GM23248 (cell line): ENCODE measurements around the gene ANKRD62. TPM values are rescaled to one million over a fixed set of nuclear protein-coding genes. Genes with fewer than 3 reads are reported as not detected.

Experiments used
- DNase-seq: peaks from one replicate; pipeline ENCODE4 v3.0.0-alpha.2; 2015
- H2AFZ ChIP-seq: fragments of 200-600 bp; sonication (generic); 2 replicates; pipeline ENCODE4 v1.6.1; 2016; ENCODE audit warnings: antibody characterized with exemption
- H3F3A ChIP-seq: fragments of 200-600 bp; sonication (generic); 2 replicates; pipeline ENCODE4 v1.6.1; 2016; ENCODE audit warnings: mild to moderate bottlenecking, antibody characterized with exemption, mixed run types; ENCODE audit not compliant: insufficient read depth
- H3K27ac ChIP-seq: fragments of 200-600 bp; sonication (generic); 2 replicates; pipeline ENCODE4 v1.5.1; 2016; ENCODE audit warnings: mild to moderate bottlenecking
- H3K27me3 ChIP-seq: fragments of 200-600 bp; sonication (generic); replicated peaks from 2 replicates; pipeline ENCODE4 v1.6.1; 2016; ENCODE audit warnings: mild to moderate bottlenecking; ENCODE audit not compliant: insufficient read depth
- H3K36me3 ChIP-seq: fragments of 200-600 bp; sonication (generic); 2 replicates; pipeline ENCODE4 v1.6.1; 2016; ENCODE audit warnings: low read depth, mild to moderate bottlenecking
- H3K4me1 ChIP-seq: fragments of 200-600 bp; sonication (generic); 2 replicates; pipeline ENCODE4 v1.6.1; 2016; ENCODE audit warnings: mild to moderate bottlenecking; ENCODE audit not compliant: insufficient read depth
- H3K4me2 ChIP-seq: fragments of 200-600 bp; sonication (generic); one replicate; pipeline ENCODE4 v1.6.1; 2016; ENCODE audit warnings: mild to moderate bottlenecking; ENCODE audit not compliant: unreplicated experiment
- H3K4me3 ChIP-seq: fragments of 200-600 bp; sonication (generic); 2 replicates; pipeline ENCODE4 v1.5.1; 2016; ENCODE audit warnings: mild to moderate bottlenecking
- H3K79me2 ChIP-seq: fragments of 200-600 bp; sonication (generic); 2 replicates; pipeline ENCODE4 v1.6.1; 2016; ENCODE audit warnings: mild to moderate bottlenecking; ENCODE audit not compliant: insufficient read depth
- H3K9ac ChIP-seq: fragments of 200-600 bp; sonication (generic); 2 replicates; pipeline ENCODE4 v1.6.1; 2016; ENCODE audit warnings: mild to moderate bottlenecking
- H3K9me2 ChIP-seq: fragments of 200-600 bp; sonication (generic); 2 replicates; pipeline ENCODE4 v1.6.1; 2016; ENCODE audit warnings: mixed run types, mild to moderate bottlenecking, moderate library complexity; ENCODE audit not compliant: insufficient read depth
- H3K9me3 ChIP-seq: fragments of 200-600 bp; sonication (generic); one replicate; pipeline ENCODE4 v1.6.1; 2017; ENCODE audit warnings: low read depth
- H4K20me1 ChIP-seq: fragments of 200-600 bp; sonication (generic); 2 replicates; pipeline ENCODE4 v1.6.0; 2016; ENCODE audit not compliant: insufficient read depth
- EZH2 ChIP-seq: fragments of 200-600 bp; sonication (generic); IDR thresholded peaks from 2 replicates; pipeline ENCODE4 v1.6.1; 2018; ENCODE audit warnings: antibody characterized with exemption, mild to moderate bottlenecking; ENCODE audit not compliant: insufficient read depth, poor library complexity, severe bottlenecking
- EZH2phosphoT487 ChIP-seq: fragments of 200-600 bp; sonication (generic); IDR thresholded peaks from 2 replicates; pipeline ENCODE4 v1.6.1; 2018; ENCODE audit warnings: antibody characterized with exemption, moderate library complexity, mild to moderate bottlenecking, low read depth; ENCODE audit not compliant: insufficient read depth
- WGBS, 2 experiments: methylation state at CpG; one replicate each; pipeline ENCODE4 v1.1.6; 2015 to 2017; ENCODE audit warnings: low lambda C conversion rate in 2 of 2, low coverage in 1 of 2; ENCODE audit errors: missing lambda C conversion rate in 2 of 2; 5-methylcytosine and 5-hydroxymethylcytosine counted together
- in situ Hi-C: fragments of 300-500 bp; cut with MboI; formaldehyde crosslinking; loops from 2 replicates; pipeline ENCODE4 v1.15.0; 2020
- polyA plus RNA-seq: library from polyadenylated mRNA; unstranded; fragments of >200 nt; fragmentation: Nextera tagmentation; extraction: Ambion mirVana; gene quantifications from 2 replicates; pipeline ENCODE4 v1.2.1, GENCODE V29; 2016
- total RNA-seq: library from RNA; depleted of rRNA; stranded (reverse); fragments of >200 nt; shearing (Covaris generic); gene quantifications from 2 replicates; pipeline ENCODE4 v1.2.3, GENCODE V29; 2014

The ANKRD62 gene
- total and polyA plus RNA-seq, 2 experiments from 2014 or later = not detected

DNA sequence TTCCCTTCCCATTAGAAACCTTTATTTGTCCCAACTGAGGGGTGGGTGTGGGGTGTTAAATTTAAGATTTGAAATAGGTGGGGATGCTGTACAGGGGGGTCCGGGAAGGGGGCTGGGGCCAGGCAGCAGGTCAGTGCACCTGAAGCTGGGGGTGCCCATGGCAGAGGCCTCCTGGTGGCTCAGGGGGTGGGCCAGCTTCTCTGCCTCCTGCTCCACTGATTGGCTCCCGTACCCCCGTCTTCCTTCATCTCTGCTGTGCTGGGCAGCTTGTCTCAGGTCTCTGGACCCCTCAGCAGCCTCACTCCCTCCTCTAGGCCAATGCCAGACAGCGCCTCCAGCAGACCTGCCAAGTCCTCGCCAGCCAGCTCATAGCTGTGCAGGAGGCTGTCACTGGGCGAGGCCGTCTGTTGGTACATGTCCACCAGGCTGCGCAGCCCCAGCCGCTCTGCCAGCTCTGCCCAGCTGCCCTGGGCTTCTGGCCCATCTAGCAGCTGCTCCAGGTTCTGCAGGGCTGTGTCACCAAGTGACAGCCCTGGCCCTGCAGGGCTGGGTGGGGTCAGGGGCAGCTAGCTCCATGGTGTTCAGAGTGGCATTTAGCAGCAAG, 2.0 kb upstream of the ANKRD62 start:
- H3K27ac ChIP-seq = no peak overlapping the region
- no peaks in the 10 kb centered on the region for H3F3A ChIP-seq
- no peak overlapping the region for H2AFZ ChIP-seq
- no peaks in the 10 kb centered on the region for H3K79me2 ChIP-seq
- H3K9me2 ChIP-seq = no peaks in the 10 kb centered on the region
- no peak overlapping the region for H3K9ac ChIP-seq
- H3K27me3 ChIP-seq = no peaks in the 10 kb centered on the region
- no peaks in the 10 kb centered on the region for H3K9me3 ChIP-seq
- no peak overlapping the region for H3K4me3 ChIP-seq
- H3K36me3 ChIP-seq = no peaks in the 10 kb centered on the region
- DNase-seq = no peak
- in situ Hi-C loops = no loop called here
- H3K4me2 ChIP-seq = no peak overlapping the region
- H4K20me1 ChIP-seq = no peaks in the 10 kb centered on the region
- TF ChIP-seq EZH2 (no peak), EZH2phosphoT487 (no peak)
- no peaks in the 10 kb centered on the region for H3K4me1 ChIP-seq
- WGBS, 2 experiments = 64 to 81% methylated on average over 6 to 9 of the region's 9 CpGs

DNA sequence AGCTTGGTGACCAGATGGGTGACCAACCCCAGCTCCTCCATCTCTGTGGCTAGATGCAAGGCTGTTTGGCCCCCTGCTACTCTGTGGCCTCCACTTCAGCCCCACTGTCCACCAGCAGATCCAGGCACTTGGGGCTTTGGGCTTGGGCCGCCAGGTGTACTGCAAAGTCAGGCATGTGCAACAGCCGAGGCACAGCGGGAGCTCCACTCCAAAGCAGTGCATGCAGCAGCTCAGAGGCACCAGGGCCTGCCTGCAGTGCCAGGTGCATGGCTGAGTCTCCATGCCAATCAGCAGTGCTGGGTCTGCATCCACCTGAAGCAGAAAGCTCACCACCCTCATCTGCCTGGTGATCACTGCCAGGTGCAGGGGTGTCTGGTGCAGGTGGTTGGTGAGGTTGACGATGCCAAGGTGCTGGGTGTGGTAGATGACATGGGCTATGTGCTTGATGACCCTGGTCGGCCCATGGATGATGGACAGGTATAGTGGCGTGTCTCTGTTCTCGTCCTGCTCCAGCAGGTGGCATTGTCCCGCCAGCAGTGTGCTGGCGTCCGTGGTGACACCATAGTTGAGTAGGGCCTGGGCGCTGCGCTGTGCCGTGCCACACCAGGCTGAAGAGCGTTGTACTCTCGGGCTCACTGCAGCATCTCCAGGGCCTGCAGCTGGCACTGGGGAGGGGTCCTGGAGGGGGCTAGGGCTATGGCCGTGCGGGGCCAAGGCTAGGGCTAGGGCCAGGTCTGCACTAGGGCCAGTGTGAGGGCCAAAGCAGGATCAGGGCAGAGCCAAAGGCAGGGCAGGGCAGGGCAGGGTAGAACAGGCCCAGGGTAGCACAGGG, 1.0 kb upstream of the ANKRD62 start:
- no peaks in the 10 kb centered on the region for H3K9me3 ChIP-seq
- H3K4me3 ChIP-seq = no peak overlapping the region
- no peak overlapping the region for H3K4me2 ChIP-seq

DNA sequence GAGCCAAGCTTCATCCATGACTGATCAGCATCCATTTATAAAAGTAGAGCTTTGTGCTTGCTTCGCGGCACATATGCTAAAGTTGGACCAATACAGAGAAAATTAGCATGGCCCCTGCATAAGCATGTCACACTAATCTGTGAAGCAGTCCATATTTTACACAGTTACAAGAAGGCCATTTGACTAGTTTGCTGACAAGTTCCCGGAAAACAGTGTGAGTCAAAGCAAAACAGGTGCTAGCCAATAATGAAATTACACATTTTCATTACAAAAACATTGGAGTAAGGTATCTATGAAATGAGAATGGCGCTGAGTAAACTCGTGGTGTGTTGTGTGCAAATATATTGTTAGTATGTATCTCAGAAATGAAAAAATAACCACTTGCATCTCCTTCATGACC, 4.7 kb downstream of the ANKRD62 start:
- no peaks in the 10 kb centered on the region for H3F3A ChIP-seq
- no peaks in the 10 kb centered on the region for H3K4me1 ChIP-seq
- H3K36me3 ChIP-seq = no peaks in the 10 kb centered on the region
- no peak overlapping the region for H3K4me2 ChIP-seq
- no peak for TF ChIP-seq EZH2
- no peak for TF ChIP-seq EZH2phosphoT487
- no peak overlapping the region for H3K4me3 ChIP-seq
- H3K9me2 ChIP-seq = no peaks in the 10 kb centered on the region
- H3K79me2 ChIP-seq = no peaks in the 10 kb centered on the region
- no peak for DNase-seq
- in situ Hi-C loops = no loop called here
- peaks cover 11% of the 10 kb centered on the region for H3K27me3 ChIP-seq
- no peaks in the 10 kb centered on the region for H4K20me1 ChIP-seq
- no peak overlapping the region for H3K9ac ChIP-seq
- WGBS, 2 experiments = 61 to 64% methylated on average over 5 of the region's 5 CpGs
- no peaks in the 10 kb centered on the region for H3K9me3 ChIP-seq
- no peak overlapping the region for H2AFZ ChIP-seq
- no peak overlapping the region for H3K27ac ChIP-seq

More for the DNA sequence above, 1.0 kb upstream of the ANKRD62 start:
- Histone ChIP-seq H3K4me1 (no peaks in the 10 kb centered on the region), H3K9me2 (no peaks in the 10 kb centered on the region), H3K27me3 (no peaks in the 10 kb centered on the region), H2AFZ (no peak overlapping the region), H3K9ac (no peak overlapping the region), H3F3A (no peaks in the 10 kb centered on the region), H4K20me1 (no peaks in the 10 kb centered on the region), H3K27ac (no peak overlapping the region), H3K36me3 (no peaks in the 10 kb centered on the region), H3K79me2 (no peaks in the 10 kb centered on the region)
- TF ChIP-seq EZH2phosphoT487 = no peak
- no peak for TF ChIP-seq EZH2
- WGBS, 2 experiments = 68 to 77% methylated on average over 17 of the region's 17 CpGs
- no peak for DNase-seq
- in situ Hi-C loops = no loop called here

DNA sequence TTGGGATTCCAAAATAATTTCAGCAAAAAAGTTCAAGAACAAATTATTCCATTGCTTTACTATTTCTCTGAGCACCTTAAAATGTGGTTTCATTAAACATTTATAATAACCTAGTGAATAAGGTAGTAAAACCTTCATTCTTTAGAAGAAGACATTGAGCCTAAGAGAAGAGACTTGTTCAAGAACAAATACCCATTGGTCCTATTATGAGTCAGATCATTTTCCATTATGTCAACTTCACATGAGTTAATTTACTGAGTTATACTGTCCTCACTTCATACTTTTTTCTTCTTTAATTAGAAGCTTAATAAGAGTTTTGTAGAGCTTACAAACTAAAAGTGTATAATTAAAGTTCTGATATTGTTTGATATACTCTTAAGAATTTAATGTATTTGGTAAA, 5.5 kb downstream of the ANKRD62 start:
- in situ Hi-C loops = no loop called here
- H3K27ac ChIP-seq = no peak overlapping the region
- no peaks in the 10 kb centered on the region for H3F3A ChIP-seq

More for the DNA sequence above, 5.5 kb downstream of the ANKRD62 start:
- no peak overlapping the region for H3K4me3 ChIP-seq
- peaks cover 19% of the 10 kb centered on the region for H3K27me3 ChIP-seq
- TF ChIP-seq EZH2phosphoT487 (no peak), EZH2 (no peak)
- H3K9me3 ChIP-seq = no peaks in the 10 kb centered on the region
- H3K9me2 ChIP-seq = no peaks in the 10 kb centered on the region
- no peaks in the 10 kb centered on the region for H3K4me1 ChIP-seq
- no peak for DNase-seq
- no peaks in the 10 kb centered on the region for H3K79me2 ChIP-seq
- no peaks in the 10 kb centered on the region for H4K20me1 ChIP-seq
- no peak overlapping the region for H3K9ac ChIP-seq
- no peak overlapping the region for H3K4me2 ChIP-seq
- no peaks in the 10 kb centered on the region for H3K36me3 ChIP-seq
- no peak overlapping the region for H2AFZ ChIP-seq
